Measurements from ENCODE around the gene CRB1. TPM values are rescaled to one million over a fixed set of nuclear protein-coding genes. Genes with fewer than 3 reads are reported as not detected.

The CRB1 gene
- total RNA-seq, 1 donor from 2014 or later: not detected

DNA sequence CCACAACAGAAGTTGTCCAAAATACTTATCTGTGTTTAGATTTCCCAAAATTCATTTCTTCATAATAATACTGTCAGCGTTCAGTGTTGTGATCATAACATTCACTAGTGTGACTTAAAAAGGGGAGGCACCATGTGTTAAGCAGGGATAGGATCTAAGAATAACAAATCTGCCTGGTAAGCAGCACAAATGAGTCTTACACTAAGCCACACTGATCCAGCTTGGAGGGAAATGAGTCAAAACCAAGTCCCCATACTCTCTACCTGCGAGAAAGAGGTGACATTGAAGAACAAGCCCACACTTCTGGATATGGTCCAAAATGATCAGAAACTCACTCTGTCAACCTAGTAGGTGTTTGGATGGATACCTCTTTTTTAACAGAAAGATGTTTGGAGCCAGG lies 145.5 kb downstream of the CRB1 start:
- Mint-ChIP-seq H3K27ac (ENCODE audit: unreplicated experiment) (no peak overlapping the region), H3K36me3 (ENCODE audit: low read depth, unreplicated experiment) (no peaks in the 10 kb centered on the region), H3K4me1 (ENCODE audit: unreplicated experiment) (no peaks in the 10 kb centered on the region), H3K9me3 (ENCODE audit: unreplicated experiment) (no peaks in the 10 kb centered on the region), H3K27me3 (ENCODE audit: unreplicated experiment) (no peaks in the 10 kb centered on the region), H3K4me3 (ENCODE audit: unreplicated experiment) (no peak overlapping the region)
- no peak for DNase-seq (ENCODE audit: low spot score)
- TF ChIP-seq, protein P1, sequence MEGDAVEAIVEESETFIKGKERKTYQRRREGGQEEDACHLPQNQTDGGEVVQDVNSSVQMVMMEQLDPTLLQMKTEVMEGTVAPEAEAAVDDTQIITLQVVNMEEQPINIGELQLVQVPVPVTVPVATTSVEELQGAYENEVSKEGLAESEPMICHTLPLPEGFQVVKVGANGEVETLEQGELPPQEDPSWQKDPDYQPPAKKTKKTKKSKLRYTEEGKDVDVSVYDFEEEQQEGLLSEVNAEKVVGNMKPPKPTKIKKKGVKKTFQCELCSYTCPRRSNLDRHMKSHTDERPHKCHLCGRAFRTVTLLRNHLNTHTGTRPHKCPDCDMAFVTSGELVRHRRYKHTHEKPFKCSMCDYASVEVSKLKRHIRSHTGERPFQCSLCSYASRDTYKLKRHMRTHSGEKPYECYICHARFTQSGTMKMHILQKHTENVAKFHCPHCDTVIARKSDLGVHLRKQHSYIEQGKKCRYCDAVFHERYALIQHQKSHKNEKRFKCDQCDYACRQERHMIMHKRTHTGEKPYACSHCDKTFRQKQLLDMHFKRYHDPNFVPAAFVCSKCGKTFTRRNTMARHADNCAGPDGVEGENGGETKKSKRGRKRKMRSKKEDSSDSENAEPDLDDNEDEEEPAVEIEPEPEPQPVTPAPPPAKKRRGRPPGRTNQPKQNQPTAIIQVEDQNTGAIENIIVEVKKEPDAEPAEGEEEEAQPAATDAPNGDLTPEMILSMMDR (IDR thresholded peaks at IDR 0.05; ENCODE audit: unreplicated experiment): no peak

DNA sequence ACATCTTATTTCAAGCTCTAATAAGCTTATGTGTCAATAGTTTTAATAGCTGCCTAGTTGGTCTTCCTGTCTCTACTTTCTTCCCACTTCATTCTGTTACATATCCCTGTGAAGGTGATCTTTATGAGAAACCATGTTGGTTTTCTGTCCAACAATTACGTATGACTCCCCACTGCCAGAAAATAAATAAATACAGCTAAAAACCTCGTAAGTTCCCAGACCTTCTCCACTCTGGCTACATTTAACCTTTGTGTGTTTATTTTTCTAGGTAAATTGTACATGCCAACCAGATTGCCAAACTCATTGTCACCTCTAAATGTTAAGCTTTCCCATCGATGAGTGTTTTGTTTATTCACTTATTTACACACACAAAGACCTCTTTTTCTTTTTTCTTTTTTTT lies 147.2 kb downstream of the CRB1 start:
- Mint-ChIP-seq H3K27me3 (ENCODE audit: unreplicated experiment) (no peaks in the 10 kb centered on the region), H3K27ac (ENCODE audit: unreplicated experiment) (no peak overlapping the region), H3K36me3 (ENCODE audit: low read depth, unreplicated experiment) (no peaks in the 10 kb centered on the region), H3K4me3 (ENCODE audit: unreplicated experiment) (no peak overlapping the region), H3K9me3 (ENCODE audit: unreplicated experiment) (no peaks in the 10 kb centered on the region), H3K4me1 (ENCODE audit: unreplicated experiment) (no peaks in the 10 kb centered on the region)
- TF ChIP-seq, protein P1 (IDR thresholded peaks at IDR 0.05; ENCODE audit: unreplicated experiment): no peak
- DNase-seq (ENCODE audit: low spot score): no peak

DNA sequence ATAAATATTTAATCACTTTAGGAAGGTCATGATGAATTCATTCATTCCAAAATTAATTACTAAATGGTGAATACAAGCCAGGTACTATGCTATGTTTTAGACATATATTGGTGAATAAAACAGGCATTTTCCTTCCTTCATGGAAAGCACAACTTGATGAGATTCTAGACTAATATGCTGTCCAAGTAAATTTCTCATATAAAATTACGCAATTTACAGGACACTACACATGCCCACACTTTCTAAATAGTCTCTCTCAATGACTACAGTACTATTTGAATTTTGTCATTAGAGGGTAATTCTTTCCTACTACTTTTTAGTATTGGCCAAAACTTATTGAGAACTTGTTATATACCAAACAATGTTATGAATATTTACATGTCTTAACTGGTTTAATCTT lies 150.6 kb downstream of the CRB1 start:
- TF ChIP-seq, protein P1 (IDR thresholded peaks at IDR 0.05; ENCODE audit: unreplicated experiment): no peak
- H3K4me1 Mint-ChIP-seq (ENCODE audit: unreplicated experiment): no peaks in the 10 kb centered on the region
- H3K27me3 Mint-ChIP-seq (ENCODE audit: unreplicated experiment): no peaks in the 10 kb centered on the region
- no peaks in the 10 kb centered on the region for H3K36me3 Mint-ChIP-seq (ENCODE audit: low read depth, unreplicated experiment)
- no peaks in the 10 kb centered on the region for H3K9me3 Mint-ChIP-seq (ENCODE audit: unreplicated experiment)
- H3K27ac Mint-ChIP-seq (ENCODE audit: unreplicated experiment): no peak overlapping the region
- no peak overlapping the region for H3K4me3 Mint-ChIP-seq (ENCODE audit: unreplicated experiment)
- DNase-seq (ENCODE audit: low spot score): no peak

DNA sequence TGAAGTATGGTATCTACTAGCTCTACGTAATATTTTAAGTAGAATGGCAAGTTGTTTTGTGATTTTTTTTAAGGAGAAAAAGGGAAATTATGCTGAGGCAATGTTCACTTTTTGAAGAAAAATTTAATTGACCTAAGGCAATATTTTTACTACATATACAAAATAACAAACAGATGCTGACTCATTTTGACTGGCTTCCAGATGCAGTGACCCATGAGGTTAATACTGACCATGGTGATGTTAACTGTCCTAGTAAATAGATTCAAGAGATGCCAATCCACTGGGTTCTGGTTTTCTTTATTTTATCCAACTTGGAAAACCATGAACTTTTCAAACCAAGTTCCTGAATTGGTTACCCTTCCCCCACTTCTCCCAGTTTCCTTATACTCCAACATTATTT lies 154.9 kb downstream of the CRB1 start:
- no peaks in the 10 kb centered on the region for H3K27me3 Mint-ChIP-seq (ENCODE audit: unreplicated experiment)

DNA sequence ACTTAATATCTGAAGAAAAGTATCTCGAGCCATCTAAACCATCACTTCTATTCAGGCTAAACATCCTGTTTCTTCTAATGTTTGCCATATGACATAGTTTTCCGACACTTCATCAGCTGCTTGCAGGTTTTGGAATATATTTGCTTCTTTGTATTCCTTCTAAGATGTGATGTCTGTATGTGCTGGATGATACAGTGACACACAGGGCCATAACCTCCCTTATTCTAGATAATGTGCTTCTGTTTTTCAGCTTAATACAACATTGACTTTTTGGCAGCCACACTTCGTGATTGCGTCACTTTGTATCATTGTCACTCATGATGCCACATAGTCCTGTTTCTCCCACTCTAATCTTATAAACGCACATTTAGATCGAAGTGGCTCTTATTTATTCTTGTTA lies 156.3 kb downstream of the CRB1 start:
- TF ChIP-seq, protein P1 (IDR thresholded peaks at IDR 0.05; ENCODE audit: unreplicated experiment): no peak
- Mint-ChIP-seq H3K27ac (ENCODE audit: unreplicated experiment) (no peak overlapping the region), H3K36me3 (ENCODE audit: low read depth, unreplicated experiment) (no peaks in the 10 kb centered on the region), H3K4me1 (ENCODE audit: unreplicated experiment) (no peaks in the 10 kb centered on the region), H3K27me3 (ENCODE audit: unreplicated experiment) (no peaks in the 10 kb centered on the region), H3K4me3 (ENCODE audit: unreplicated experiment) (no peak overlapping the region), H3K9me3 (ENCODE audit: unreplicated experiment) (no peaks in the 10 kb centered on the region)
- DNase-seq (ENCODE audit: low spot score): no peak

More for the DNA sequence above, 154.9 kb downstream of the CRB1 start:
- H3K4me1 Mint-ChIP-seq (ENCODE audit: unreplicated experiment): no peaks in the 10 kb centered on the region
- H3K36me3 Mint-ChIP-seq (ENCODE audit: low read depth, unreplicated experiment): no peaks in the 10 kb centered on the region
- H3K4me3 Mint-ChIP-seq (ENCODE audit: unreplicated experiment): no peak overlapping the region
- H3K9me3 Mint-ChIP-seq (ENCODE audit: unreplicated experiment): no peaks in the 10 kb centered on the region
- no peak overlapping the region for H3K27ac Mint-ChIP-seq (ENCODE audit: unreplicated experiment)
- DNase-seq (ENCODE audit: low spot score): no peak
- TF ChIP-seq, protein P1 (IDR thresholded peaks at IDR 0.05; ENCODE audit: unreplicated experiment): no peak

All from endothelial cell (in vitro differentiated cells).